Keratinocyte (primary cell): ENCODE measurements around the gene C10orf53.

ENCODE experiments used
- CTCF ChIP-seq, 3 experiments: IDR thresholded peaks in 1 of 3; conservative IDR thresholded peaks in 1 of 3; optimal IDR thresholded peaks in 1 of 3; 2 replicates in 2 of 3; 3 replicates in 1 of 3; pipeline versions ENCODE3 to v1.5.1; 2011; ENCODE audit warnings: low read length in 3 of 3, mild to moderate bottlenecking in 3 of 3, moderate library complexity in 2 of 3, control low read depth in 1 of 3, inconsistent platforms in 1 of 3; ENCODE audit not compliant: insufficient read depth in 2 of 3; ENCODE audit errors: extremely low read depth in 1 of 3
- EZH2 ChIP-seq: IDR thresholded peaks from one replicate; pipeline ENCODE4 v1.6.1; 2012; ENCODE audit warnings: inconsistent platforms, mild to moderate bottlenecking, low read length, moderate library complexity

DNA sequence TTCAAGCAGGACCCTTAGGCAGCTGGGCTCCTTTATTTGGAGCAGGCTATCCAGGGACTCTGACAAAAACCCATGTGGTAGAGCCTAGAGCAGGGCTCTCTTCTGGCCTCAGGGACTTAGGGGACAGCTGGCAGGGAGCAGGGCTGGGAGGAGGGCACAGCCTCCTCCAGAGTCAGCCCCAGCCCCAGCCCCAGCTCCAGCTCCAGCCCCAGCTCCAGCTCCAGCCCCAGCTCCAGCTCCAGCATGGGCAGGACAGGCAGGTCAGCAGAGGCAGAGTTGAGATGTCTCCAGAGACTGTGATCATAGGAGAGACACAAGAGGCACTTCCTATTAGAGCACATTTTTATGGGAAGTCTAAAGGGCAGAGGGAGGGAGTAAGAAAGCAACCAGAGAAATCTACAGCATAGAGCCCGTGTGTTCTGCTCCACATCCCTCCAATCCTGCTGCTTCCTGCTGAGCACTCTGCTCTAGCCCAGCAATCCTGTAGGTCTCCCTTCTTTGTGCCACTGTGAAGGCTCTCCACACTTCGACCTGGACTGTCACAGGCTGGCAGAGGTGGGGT is 13.3 kb upstream of the C10orf53 start:
- TF ChIP-seq EZH2 = no peak
- no peak for TF ChIP-seq CTCF (optimal IDR thresholded peaks at IDR 0.05 in 1 of 3, IDR thresholded peaks at IDR 0.05 in 1 of 3, conservative IDR thresholded peaks at IDR 0.05 in 1 of 3; ENCODE audit: extremely low read depth in 1 of 3, insufficient read depth in 2 of 3, low read length in 3 of 3)
